ENCODE results near the gene AGO3.

DNA sequence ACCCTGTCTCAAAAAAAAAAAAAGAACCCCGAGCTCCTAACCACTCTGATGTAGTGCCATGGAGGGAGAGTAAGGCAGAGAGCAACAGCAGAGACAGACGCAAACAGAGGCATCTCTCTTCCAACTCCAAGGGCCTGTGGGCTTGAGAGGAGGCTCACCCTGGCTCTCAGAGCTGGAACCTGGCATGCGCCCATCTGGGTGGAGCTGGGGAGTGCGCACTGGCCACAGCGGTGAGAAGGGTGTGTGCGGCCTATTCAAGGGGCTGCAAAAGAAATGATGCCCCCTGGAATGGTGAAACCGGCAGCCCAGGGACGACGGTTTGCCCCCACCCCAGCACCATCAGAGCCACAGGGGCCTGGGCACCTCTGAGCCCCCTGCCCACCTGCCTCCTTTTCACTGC is 176.5 kb downstream of the AGO3 start:
- TF ChIP-seq POLR2A (IDR thresholded peaks at IDR 0.05), result no peak
- TF ChIP-seq, protein P1, sequence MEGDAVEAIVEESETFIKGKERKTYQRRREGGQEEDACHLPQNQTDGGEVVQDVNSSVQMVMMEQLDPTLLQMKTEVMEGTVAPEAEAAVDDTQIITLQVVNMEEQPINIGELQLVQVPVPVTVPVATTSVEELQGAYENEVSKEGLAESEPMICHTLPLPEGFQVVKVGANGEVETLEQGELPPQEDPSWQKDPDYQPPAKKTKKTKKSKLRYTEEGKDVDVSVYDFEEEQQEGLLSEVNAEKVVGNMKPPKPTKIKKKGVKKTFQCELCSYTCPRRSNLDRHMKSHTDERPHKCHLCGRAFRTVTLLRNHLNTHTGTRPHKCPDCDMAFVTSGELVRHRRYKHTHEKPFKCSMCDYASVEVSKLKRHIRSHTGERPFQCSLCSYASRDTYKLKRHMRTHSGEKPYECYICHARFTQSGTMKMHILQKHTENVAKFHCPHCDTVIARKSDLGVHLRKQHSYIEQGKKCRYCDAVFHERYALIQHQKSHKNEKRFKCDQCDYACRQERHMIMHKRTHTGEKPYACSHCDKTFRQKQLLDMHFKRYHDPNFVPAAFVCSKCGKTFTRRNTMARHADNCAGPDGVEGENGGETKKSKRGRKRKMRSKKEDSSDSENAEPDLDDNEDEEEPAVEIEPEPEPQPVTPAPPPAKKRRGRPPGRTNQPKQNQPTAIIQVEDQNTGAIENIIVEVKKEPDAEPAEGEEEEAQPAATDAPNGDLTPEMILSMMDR (IDR thresholded peaks at IDR 0.05), result no peak
